ENCODE results near the gene PLCH1.

The PLCH1 gene

DNA sequence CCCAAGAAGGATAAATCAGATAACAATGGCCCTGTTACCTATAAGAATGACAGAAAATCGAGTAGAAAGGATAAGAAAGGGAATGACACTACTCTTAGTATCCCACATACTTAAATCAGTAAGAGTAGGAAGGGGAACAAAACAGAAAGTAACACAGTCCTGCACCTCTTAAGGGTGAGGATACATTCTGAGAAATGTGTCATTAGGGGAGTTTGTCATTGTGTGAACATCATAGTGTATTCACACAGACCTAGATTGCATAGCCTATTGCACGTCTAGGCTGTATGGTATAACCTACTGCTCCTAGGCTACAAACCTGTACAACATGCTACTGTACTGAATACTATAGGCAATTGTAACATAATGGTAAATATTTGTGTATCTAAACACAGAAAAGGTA, 142.6 kb downstream of the PLCH1 start:
- no peak overlapping the region for H3K27ac ChIP-seq (ENCODE audit: extremely low read depth, low read depth, low read length)
- no peaks in the 10 kb centered on the region for H3K4me1 ChIP-seq (ENCODE audit: control insufficient read depth, insufficient read depth, low read length)
- no peak overlapping the region for H3K4me3 ChIP-seq (ENCODE audit: low read depth, low read length)
- ChIA-PET CTCF (no interaction called here), POLR2A (no interaction called here)
- no peak for TF ChIP-seq OVOL3 (tag by site-specific recombination; IDR thresholded peaks at IDR 0.05)
- TF ChIP-seq ZNF473 (tag by site-specific recombination; IDR thresholded peaks at IDR 0.05) = no peak
- no peak for TF ChIP-seq ZNF211 (tag by site-specific recombination; IDR thresholded peaks at IDR 0.05; ENCODE audit: low read depth)
- no peak for TF ChIP-seq GLI2 (tag by site-specific recombination; IDR thresholded peaks at IDR 0.05; ENCODE audit: borderline replicate concordance, low read depth)
- no peak for TF ChIP-seq ZNF239 (tag by site-specific recombination; IDR thresholded peaks at IDR 0.05)
- TF ChIP-seq ZNF394 (tag by site-specific recombination; IDR thresholded peaks at IDR 0.05; ENCODE audit: borderline replicate concordance) = no peak
- no peak for TF ChIP-seq ZNF792 (tag by site-specific recombination; IDR thresholded peaks at IDR 0.05)
- TF ChIP-seq ZNF221 (tag by site-specific recombination; IDR thresholded peaks at IDR 0.05; ENCODE audit: borderline replicate concordance) = no peak
- TF ChIP-seq ZNF248 (tag by site-specific recombination; IDR thresholded peaks at IDR 0.05) = no peak
- TF ChIP-seq ZNF76 (tag by site-specific recombination; IDR thresholded peaks at IDR 0.05; ENCODE audit: borderline replicate concordance, low read depth) = no peak
- TF ChIP-seq KLF7 (tag by site-specific recombination; IDR thresholded peaks at IDR 0.05; ENCODE audit: borderline replicate concordance) = no peak
- no peak for TF ChIP-seq KLF8 (tag by site-specific recombination; IDR thresholded peaks at IDR 0.05)
- TF ChIP-seq, protein P1, sequence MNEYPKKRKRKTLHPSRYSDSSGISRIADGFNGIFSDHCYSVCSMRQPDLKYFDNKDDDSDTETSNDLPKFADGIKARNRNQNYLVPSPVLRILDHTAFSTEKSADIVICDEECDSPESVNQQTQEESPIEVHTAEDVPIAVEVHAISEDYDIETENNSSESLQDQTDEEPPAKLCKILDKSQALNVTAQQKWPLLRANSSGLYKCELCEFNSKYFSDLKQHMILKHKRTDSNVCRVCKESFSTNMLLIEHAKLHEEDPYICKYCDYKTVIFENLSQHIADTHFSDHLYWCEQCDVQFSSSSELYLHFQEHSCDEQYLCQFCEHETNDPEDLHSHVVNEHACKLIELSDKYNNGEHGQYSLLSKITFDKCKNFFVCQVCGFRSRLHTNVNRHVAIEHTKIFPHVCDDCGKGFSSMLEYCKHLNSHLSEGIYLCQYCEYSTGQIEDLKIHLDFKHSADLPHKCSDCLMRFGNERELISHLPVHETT (tag by site-specific recombination; IDR thresholded peaks at IDR 0.05) = no peak
- TF ChIP-seq YY2 (tag by site-specific recombination; IDR thresholded peaks at IDR 0.05) = no peak
- no peaks in the 10 kb centered on the region for H3K36me3 ChIP-seq (ENCODE audit: control insufficient read depth in 2 of 2, insufficient read depth in 1 of 2, low read length in 2 of 2)
- no peaks in the 10 kb centered on the region for H3K9me3 ChIP-seq (ENCODE audit: control insufficient read depth, insufficient read depth, low read depth, low read length)

DNA sequence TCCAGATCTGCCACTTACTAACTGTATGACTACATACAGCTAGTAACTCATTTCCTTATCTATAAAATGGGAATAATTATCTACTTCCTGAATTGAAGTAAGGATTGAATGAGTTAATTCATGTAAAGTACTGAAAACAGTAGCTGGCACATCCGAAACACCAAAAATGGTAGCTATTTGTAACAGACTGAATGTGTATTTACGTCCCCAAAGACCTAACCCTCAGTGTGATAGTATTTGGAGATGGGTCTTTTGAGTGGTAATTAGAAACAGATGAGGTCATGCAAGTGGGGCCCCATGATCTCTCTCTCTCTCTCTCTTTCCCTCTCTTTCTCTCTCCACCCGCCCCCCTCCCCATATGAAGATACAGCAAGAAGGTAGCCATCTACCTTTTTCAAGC, 146.2 kb downstream of the PLCH1 start:
- Histone ChIP-seq H3K27ac (ENCODE audit: extremely low read depth, low read depth, low read length) (no peak overlapping the region), H3K9me3 (ENCODE audit: control insufficient read depth, insufficient read depth, low read depth, low read length) (no peaks in the 10 kb centered on the region), H3K4me1 (ENCODE audit: control insufficient read depth, insufficient read depth, low read length) (no peaks in the 10 kb centered on the region), H3K4me3 (ENCODE audit: low read depth, low read length) (no peak overlapping the region), H3K36me3 (ENCODE audit: control insufficient read depth in 2 of 2, insufficient read depth in 1 of 2, low read length in 2 of 2) (no peaks in the 10 kb centered on the region)
- CTCF ChIA-PET = no interaction called here
- TF ChIP-seq, protein P2, sequence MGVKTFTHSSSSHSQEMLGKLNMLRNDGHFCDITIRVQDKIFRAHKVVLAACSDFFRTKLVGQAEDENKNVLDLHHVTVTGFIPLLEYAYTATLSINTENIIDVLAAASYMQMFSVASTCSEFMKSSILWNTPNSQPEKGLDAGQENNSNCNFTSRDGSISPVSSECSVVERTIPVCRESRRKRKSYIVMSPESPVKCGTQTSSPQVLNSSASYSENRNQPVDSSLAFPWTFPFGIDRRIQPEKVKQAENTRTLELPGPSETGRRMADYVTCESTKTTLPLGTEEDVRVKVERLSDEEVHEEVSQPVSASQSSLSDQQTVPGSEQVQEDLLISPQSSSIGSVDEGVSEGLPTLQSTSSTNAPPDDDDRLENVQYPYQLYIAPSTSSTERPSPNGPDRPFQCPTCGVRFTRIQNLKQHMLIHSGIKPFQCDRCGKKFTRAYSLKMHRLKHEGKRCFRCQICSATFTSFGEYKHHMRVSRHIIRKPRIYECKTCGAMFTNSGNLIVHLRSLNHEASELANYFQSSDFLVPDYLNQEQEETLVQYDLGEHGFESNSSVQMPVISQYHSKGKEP (tag by site-specific recombination; IDR thresholded peaks at IDR 0.05) = no peak
- TF ChIP-seq, protein P3, sequence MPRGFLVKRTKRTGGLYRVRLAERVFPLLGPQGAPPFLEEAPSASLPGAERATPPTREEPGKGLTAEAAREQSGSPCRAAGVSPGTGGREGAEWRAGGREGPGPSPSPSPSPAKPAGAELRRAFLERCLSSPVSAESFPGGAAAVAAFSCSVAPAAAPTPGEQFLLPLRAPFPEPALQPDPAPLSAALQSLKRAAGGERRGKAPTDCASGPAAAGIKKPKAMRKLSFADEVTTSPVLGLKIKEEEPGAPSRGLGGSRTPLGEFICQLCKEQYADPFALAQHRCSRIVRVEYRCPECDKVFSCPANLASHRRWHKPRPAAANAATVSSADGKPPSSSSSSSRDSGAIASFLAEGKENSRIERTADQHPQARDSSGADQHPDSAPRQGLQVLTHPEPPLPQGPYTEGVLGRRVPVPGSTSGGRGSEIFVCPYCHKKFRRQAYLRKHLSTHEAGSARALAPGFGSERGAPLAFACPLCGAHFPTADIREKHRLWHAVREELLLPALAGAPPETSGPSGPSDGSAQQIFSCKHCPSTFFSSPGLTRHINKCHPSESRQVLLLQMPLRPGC (tag by site-specific recombination; IDR thresholded peaks at IDR 0.05) = no peak
- TF ChIP-seq, protein P4, sequence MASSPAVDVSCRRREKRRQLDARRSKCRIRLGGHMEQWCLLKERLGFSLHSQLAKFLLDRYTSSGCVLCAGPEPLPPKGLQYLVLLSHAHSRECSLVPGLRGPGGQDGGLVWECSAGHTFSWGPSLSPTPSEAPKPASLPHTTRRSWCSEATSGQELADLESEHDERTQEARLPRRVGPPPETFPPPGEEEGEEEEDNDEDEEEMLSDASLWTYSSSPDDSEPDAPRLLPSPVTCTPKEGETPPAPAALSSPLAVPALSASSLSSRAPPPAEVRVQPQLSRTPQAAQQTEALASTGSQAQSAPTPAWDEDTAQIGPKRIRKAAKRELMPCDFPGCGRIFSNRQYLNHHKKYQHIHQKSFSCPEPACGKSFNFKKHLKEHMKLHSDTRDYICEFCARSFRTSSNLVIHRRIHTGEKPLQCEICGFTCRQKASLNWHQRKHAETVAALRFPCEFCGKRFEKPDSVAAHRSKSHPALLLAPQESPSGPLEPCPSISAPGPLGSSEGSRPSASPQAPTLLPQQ (tag by site-specific recombination; IDR thresholded peaks at IDR 0.05) = 0 out of 2 replicates have a peak, but pooled peaks have one; percentile 41
- TF ChIP-seq, protein P1 (tag by site-specific recombination; IDR thresholded peaks at IDR 0.05) = no peak
- TF ChIP-seq ZXDB (tag by site-specific recombination; IDR thresholded peaks at IDR 0.05) = no peak
- no peak for TF ChIP-seq ZNF214 (tag by site-specific recombination; IDR thresholded peaks at IDR 0.05; ENCODE audit: borderline replicate concordance)
- TF ChIP-seq HOXA7 (CRISPR knock-in tag; IDR thresholded peaks at IDR 0.05; ENCODE audit: borderline replicate concordance) = no peak
- TF ChIP-seq, protein P5, sequence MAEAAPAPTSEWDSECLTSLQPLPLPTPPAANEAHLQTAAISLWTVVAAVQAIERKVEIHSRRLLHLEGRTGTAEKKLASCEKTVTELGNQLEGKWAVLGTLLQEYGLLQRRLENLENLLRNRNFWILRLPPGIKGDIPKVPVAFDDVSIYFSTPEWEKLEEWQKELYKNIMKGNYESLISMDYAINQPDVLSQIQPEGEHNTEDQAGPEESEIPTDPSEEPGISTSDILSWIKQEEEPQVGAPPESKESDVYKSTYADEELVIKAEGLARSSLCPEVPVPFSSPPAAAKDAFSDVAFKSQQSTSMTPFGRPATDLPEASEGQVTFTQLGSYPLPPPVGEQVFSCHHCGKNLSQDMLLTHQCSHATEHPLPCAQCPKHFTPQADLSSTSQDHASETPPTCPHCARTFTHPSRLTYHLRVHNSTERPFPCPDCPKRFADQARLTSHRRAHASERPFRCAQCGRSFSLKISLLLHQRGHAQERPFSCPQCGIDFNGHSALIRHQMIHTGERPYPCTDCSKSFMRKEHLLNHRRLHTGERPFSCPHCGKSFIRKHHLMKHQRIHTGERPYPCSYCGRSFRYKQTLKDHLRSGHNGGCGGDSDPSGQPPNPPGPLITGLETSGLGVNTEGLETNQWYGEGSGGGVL (tag by site-specific recombination; IDR thresholded peaks at IDR 0.05) = peak; percentile 45
- POLR2A ChIA-PET = no interaction called here
